ENCODE measurements around the gene ADAMTS16.

Gene ADAMTS16

GRCh38 chr5:5278815-5279381, 138.8 kb downstream of the ADAMTS16 start:
- DNase-seq (ENCODE audit: low read depth, low spot score) = no peak

- DNase-seq (ENCODE audit: low read depth, low spot score) = no peak
Observed at GRCh38 chr5:5285906-5286305, 145.8 kb downstream of the ADAMTS16 start.

GRCh38 chr5:5287419-5287818, 147.3 kb downstream of the ADAMTS16 start:
- DNase-seq (ENCODE audit: low read depth, low spot score) = no peak

DNA sequence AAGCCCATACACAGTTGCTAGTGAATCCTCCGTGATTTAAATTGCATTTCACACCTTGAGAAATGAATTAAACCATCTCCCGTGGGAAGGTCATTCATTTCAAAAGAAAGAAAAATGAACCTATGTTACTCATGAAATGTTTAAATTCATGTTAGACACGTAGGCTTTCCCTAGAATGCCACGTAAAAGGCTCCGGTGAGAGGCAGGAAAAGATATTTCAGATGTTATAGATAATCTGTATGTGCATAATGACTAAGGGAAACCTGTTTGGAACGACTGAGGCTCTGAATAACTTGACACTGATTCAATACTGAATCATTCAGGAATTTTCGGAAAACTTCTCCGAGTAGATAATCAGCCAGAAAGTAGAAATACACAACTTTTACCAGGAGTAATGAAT, 148.1 kb downstream of the ADAMTS16 start:
- no peak for DNase-seq (ENCODE audit: low read depth, low spot score)

DNA sequence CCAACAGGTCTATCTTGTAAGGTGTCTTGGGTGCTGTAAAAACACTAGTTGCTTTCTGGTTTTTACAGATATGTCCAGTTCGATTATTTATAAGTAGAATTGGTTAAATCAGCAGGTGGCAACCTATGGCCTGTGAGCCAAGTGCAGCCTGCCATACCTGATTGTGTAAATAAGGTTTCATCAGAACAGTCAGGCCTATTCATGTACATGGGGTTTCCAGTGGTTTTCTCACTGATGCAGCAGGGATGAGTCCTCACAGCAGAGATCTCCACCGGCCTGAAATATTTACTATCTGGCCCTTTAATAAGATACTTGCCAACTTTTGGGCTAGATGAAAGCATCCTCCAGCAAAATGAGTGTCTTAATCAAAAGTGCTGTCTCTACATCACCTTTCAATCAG, 149.4 kb downstream of the ADAMTS16 start:
- no peak for DNase-seq (ENCODE audit: low read depth, low spot score)

GRCh38 chr5:5290674-5291334, 150.7 kb downstream of the ADAMTS16 start:
- no peak for DNase-seq (ENCODE audit: low read depth, low spot score)

GRCh38 chr5:5291357-5291756, 151.2 kb downstream of the ADAMTS16 start:
- DNase-seq (ENCODE audit: low read depth, low spot score) = no peak

GRCh38 chr5:5293029-5293428, 152.9 kb downstream of the ADAMTS16 start:
- no peak for DNase-seq (ENCODE audit: low read depth, low spot score)

DNA sequence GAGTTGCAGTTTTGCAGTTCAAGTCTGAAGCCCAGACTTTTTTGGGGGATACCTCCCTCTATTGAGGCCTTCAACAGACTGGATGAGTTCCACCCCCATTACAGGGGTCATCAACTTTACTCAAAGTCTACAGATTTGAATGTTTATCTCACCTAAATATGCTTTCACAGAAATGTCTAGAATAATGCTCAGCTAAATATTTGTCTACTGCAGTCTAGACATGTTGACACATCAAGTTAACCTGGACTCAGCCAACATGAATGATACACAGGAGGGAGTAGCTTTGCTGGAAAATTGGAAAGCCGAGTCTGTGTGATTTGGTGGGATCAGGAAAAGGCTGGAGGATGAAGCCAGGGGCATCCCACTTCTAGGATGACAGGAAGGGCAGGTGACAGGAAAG, 154.3 kb downstream of the ADAMTS16 start:
- DNase-seq (ENCODE audit: low read depth, low spot score) = no peak

- no peak for DNase-seq (ENCODE audit: low read depth, low spot score)
Observed at GRCh38 chr5:5295351-5295750, 155.2 kb downstream of the ADAMTS16 start.

DNA sequence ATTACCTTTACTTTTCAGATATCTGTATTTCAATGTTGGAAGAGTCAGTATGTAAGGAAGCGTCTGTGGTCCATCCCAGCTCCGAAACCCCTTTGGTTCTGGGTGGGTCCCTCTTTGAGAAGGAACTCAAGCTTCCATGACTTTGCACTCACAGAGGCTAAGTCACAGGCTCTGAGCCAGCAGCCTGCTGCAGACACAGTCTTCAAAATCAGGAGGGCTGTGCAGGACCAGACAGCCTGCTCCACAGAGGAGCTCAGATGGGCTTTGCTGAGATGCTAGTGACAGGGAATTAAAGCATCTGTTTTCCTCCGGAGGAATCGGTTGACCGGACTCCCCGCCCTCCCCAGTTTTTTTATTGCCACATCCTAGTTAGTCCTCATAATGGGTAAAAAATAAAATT, 155.9 kb downstream of the ADAMTS16 start:
- DNase-seq (ENCODE audit: low read depth, low spot score) = no peak

- DNase-seq (ENCODE audit: low read depth, low spot score) = no peak
Observed at GRCh38 chr5:5297432-5298067, 157.4 kb downstream of the ADAMTS16 start.

DNA sequence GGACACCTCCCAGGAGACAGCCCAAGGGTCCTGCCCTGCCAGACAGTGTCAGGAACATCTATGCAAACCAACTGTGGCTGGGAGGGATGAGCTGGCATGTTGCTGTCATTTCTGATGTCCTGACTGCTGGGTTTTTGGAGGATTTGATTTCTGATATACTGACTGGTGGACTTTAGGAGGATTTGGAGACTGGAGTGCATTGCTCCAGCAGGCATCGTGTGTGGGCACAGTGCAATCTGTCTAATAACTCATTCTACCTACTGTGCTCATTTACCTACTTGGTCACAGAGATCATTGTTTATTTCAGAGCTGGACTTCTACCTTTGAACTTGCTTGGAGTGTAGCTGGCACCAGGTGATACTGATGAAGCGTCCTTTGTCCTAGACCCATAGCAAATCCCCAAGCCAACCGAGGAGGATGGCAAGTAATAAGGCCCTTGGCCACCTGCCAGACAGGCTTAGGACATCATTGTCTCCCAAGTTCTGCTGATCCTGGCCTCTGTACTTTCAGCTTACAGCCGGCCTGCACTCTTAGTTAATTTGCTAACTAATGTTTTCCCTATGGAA, 158.0 kb downstream of the ADAMTS16 start:
- DNase-seq (ENCODE audit: low read depth, low spot score) = no peak

DNA sequence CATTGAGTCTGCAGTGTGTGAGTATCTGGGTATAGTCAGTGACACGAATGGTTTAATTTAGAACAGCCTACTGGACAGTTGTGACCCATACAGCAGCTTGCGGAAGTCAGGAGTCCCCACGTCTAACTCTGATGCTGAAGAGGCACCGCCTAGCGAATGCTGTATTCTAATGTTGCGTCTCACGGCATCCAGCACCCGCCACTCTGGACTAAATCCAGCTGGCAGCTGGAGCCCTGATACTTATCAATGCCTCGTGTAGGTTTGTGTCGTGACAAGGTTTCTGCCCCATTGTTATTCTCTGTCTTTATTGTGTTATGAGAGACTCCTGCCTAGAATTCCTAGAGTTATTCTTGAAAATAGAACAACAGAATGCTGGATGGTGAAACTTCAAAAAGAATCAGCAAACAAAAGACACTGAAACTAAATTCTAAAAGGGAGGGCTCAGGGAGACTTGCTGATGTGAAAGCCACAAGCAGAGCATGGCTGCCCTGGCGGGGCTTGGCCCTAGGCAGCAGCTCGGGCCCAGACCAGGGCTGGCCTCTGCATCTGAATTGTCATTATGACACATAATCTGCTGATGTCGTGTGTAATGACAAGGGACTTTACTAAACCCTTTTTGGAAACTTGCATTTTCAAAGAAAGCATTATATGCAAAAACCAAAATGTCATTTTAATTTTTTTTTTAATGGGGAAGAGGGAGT, 158.9 kb downstream of the ADAMTS16 start:
- no peak for DNase-seq (ENCODE audit: low read depth, low spot score)

DNA sequence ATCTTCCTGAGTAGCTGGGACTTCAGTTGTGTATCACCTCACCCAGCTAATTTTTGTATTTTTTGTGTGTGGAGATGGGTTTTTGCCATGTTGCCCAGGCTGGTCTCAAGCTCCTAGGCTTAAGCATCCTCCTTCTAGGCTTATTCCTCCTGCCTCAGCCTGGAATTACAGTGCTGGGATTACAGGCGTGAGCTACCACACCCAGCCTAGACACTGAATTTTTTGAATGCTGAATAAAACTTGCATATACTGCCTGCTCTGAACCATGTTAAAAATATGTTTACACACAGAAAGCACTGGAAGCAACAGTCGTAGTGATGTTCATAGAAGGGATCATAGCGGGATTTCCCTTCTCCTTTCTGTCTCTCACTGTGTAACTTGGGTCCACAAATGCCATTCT, 161.0 kb downstream of the ADAMTS16 start:
- no peak for DNase-seq (ENCODE audit: low read depth, low spot score)

- DNase-seq (ENCODE audit: low read depth, low spot score) = no peak
Observed at GRCh38 chr5:5302201-5302600, 162.1 kb downstream of the ADAMTS16 start.

DNA sequence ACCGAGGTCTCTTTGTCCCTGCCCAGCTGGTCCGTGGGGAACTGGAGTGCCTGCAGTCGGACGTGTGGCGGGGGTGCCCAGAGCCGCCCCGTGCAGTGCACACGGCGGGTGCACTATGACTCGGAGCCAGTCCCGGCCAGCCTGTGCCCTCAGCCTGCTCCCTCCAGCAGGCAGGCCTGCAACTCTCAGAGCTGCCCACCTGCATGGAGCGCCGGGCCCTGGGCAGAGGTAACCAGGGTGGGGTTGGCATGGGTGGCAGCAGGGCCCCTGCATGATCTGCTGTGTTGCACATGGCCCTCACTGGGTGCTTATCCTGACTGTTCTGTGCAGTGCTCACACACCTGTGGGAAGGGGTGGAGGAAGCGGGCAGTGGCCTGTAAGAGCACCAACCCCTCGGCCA, 163.1 kb downstream of the ADAMTS16 start:
- no peak for DNase-seq (ENCODE audit: low read depth, low spot score)

DNA sequence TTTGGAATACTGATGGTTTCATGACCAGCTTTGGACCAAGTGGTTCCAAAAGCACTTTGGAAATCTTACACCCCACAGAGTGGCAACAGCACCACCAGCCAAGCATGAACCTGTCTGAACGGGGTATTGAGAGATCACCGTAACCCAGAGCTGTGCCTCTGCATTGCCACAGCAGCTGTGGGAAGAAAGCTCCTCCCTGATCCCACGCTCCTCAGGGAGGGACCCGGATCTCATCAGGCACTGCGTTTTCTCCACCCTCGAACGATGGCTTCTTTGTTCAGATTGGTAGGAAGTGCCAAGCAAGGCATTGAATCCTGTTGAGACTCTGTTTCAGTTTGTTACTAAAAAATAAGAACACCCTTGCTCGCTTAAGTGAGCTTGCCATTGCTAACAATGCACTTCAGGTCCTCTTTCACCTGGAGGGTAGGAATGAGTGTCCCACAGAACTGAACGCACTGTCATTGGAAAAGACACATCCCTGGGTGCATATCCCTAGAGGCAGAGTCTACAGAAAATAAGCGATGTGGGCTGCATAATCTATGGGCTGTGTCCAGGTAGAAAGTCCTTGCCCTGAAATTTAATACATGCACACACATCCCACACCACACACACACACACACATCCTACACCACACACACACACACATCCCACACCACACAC, 164.4 kb downstream of the ADAMTS16 start:
- no peak for DNase-seq (ENCODE audit: low read depth, low spot score)

GRCh38 chr5:5306696-5307095, 166.6 kb downstream of the ADAMTS16 start:
- no peak for DNase-seq (ENCODE audit: low read depth, low spot score)

DNA sequence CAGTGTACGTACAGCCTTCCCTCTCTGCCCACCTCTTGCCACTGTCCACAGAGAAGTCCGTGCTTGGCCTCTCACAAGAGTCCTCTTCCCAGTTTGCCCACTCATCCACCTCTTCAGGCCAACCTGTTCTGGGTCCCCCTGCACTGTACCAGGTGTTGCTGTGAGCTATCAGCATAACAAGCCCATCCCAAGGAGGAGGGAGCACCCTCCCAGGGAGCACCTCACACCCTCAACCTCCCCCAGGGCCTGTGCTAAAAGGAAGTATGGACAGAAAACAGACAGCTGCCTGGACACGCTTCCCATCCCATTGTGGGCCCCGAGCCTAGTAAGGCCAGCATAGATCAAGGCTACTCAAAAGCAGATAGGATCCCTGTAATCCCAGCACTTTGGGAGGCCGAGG, 168.2 kb downstream of the ADAMTS16 start:
- DNase-seq (ENCODE audit: low read depth, low spot score) = no peak

DNA sequence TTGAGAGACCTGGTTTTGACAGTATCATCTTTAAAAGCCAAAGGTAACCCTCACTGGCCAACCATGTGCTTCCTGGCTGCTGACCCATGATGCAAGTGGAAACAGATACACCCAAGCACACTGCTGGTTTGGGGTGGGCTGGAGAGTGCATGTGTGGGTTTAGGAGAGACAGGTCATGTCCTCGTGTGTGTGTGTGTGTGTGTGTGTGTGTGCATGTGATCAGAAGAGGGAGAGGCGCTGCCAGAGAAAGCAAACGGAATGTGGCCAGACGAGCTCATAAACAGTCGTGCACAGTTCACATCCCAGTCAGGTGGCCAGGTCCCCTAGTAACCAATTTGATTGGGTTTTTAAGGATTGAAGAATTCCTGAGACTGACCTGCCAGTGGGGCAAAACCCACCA, 169.5 kb downstream of the ADAMTS16 start:
- DNase-seq (ENCODE audit: low read depth, low spot score) = no peak

DNA sequence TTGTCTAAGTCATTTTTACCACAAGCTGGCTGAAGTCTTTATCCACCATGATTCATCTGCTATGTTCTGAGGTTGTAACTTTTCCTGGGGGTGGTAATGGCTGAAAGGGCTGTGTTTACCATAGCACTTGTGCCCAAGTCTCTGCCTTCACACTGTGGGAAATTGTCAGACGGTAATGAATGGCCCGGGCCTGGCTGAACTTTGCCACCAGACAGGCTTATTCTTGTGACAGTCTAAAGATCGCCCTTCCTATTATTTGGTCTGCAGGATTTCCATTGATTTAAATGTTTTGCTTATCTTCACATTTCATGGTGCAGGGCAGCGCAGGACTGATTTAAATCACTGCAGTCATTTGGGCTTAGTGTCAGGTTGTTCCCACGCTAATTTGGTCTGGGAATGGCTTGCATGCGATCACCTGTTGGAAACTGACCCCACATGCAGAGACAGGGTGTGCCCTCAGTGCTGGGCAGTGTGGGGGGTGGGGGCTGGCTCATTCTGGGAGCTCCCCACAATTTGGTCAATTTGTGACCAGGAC, 173.0 kb downstream of the ADAMTS16 start:
- no peak for DNase-seq (ENCODE audit: low read depth, low spot score)

All from smooth muscle cell of the brain vasculature (primary cell).